Panc1 (cell line): ENCODE results near the gene B3GLCT. TPM values are rescaled to one million over a fixed set of nuclear protein-coding genes. Genes with fewer than 3 reads are reported as not detected.

Experiments used
- ATAC-seq: fragments of 200-7000 bp; cut with Tn5 transposase; 2 replicates; pipeline ENCODE4 v1.9.1; 2020; ENCODE audit warnings: mild to moderate bottlenecking, moderate library complexity
- BruUV-seq: library from RNA; stranded (reverse); fragments of 400-500 nt; replicated peaks from 2 replicates; lab custom pipeline; 2021; lab: Mats Ljungman, UMichigan
- CTCF ChIA-PET: fragments of 300-600 bp; sonication (Branson Sonifier 250); formaldehyde crosslinking; loops from one replicate; lab custom pipeline; 2022; ENCODE audit warnings: antibody characterized with exemption; lab: Charles Lee
- POLR2A ChIA-PET: fragments of 300-600 bp; sonication (Branson Sonifier 250); formaldehyde crosslinking; loops from one replicate; lab custom pipeline; 2022; ENCODE audit warnings: antibody characterized with exemption; lab: Charles Lee
- DNase-seq: peaks from one replicate; pipeline ENCODE4 v3.0.0-alpha.2; 2010; ENCODE audit warnings: low read depth, low spot score
- H3K27ac ChIP-seq: 2 replicates; pipeline ENCODE4 v1.5.1; 2011; ENCODE audit warnings: mild to moderate bottlenecking, low read length, inconsistent platforms
- H3K27me3 ChIP-seq: fragments of 200-500 bp; sonication (Bioruptor generic); 2 replicates; pipeline ENCODE4 v1.6.0; 2014; ENCODE audit warnings: low read length, inconsistent platforms; ENCODE audit not compliant: control insufficient read depth, insufficient read depth
- H3K36me3 ChIP-seq: fragments of 200-500 bp; sonication (Bioruptor generic); 2 replicates; pipeline ENCODE4 v1.5.1; 2014; ENCODE audit warnings: inconsistent platforms, mild to moderate bottlenecking, low read length, moderate library complexity; ENCODE audit not compliant: control insufficient read depth, insufficient read depth
- H3K4me1 ChIP-seq: 2 replicates; pipeline ENCODE4 v1.5.1; 2011; ENCODE audit warnings: inconsistent platforms, mild to moderate bottlenecking, low read length, moderate library complexity; ENCODE audit not compliant: control insufficient read depth, insufficient read depth
- H3K4me3 ChIP-seq, 2 experiments: 2 replicates each; pipeline ENCODE4 v1.5.1; 2011 to 2012; ENCODE audit warnings: low read depth in 2 of 2, low read length in 2 of 2, mild to moderate bottlenecking in 2 of 2, inconsistent platforms in 1 of 2, moderate library complexity in 1 of 2
- H3K9me3 ChIP-seq: fragments of 200-500 bp; sonication (Bioruptor generic); 2 replicates; pipeline ENCODE4 v1.5.1; 2014; ENCODE audit warnings: low read depth, mild to moderate bottlenecking, inconsistent platforms, low read length, moderate library complexity; ENCODE audit not compliant: control insufficient read depth, insufficient read depth
- POLR2AphosphoS5 ChIP-seq: IDR thresholded peaks from 2 replicates; pipeline ENCODE4 v1.6.1; 2012; ENCODE audit warnings: mild to moderate bottlenecking, low read depth, low read length, moderate library complexity
- SIN3A ChIP-seq: IDR thresholded peaks from 2 replicates; pipeline ENCODE4 v1.6.1; 2012; ENCODE audit warnings: low read depth, mild to moderate bottlenecking, low read length, moderate library complexity, borderline replicate concordance; ENCODE audit not compliant: insufficient read depth
- TCF7L2 ChIP-seq: IDR thresholded peaks from 2 replicates; pipeline ENCODE4 v1.6.1; 2011; ENCODE audit warnings: mild to moderate bottlenecking, low read depth, low read length, inconsistent platforms
- in situ Hi-C: cut with HindIII; loops from 2 replicates; pipeline ENCODE4 v1.10.0; 2016; ENCODE audit warnings: low sequenced_read_pairs, low pct_unique_long_range_greater_than_20kb
- intact Hi-C: fragments of 100-400 bp; cut with micrococcal nuclease; formaldehyde crosslinking; loops from one replicate; pipeline ENCODE4 v1.10.0; 2022; ENCODE audit not compliant: unreplicated experiment
- total RNA-seq: library from RNA; stranded (reverse); gene quantifications from one replicate; pipeline ENCODE4 v1.2.1, GENCODE V29; 2021; ENCODE audit not compliant: unreplicated experiment
- TF ChIP-seq, protein P1 (sequence below), 2 experiments: IDR thresholded peaks; 2 replicates each; pipeline ENCODE4 v1.6.1; 2011 to 2012; ENCODE audit warnings: low read depth in 2 of 2, control low read depth in 1 of 2, low read length in 1 of 2, mild to moderate bottlenecking in 1 of 2, moderate library complexity in 1 of 2; ENCODE audit not compliant: insufficient read depth in 1 of 2
- TF ChIP-seq, protein P2 (sequence below): fragments of 450-650 bp; IDR thresholded peaks from 2 replicates; pipeline ENCODE4 v1.5.1; 2017; ENCODE audit warnings: mild to moderate bottlenecking

The B3GLCT gene
- total RNA-seq, 1 experiment from 2014 or later: 16.5 TPM

DNA sequence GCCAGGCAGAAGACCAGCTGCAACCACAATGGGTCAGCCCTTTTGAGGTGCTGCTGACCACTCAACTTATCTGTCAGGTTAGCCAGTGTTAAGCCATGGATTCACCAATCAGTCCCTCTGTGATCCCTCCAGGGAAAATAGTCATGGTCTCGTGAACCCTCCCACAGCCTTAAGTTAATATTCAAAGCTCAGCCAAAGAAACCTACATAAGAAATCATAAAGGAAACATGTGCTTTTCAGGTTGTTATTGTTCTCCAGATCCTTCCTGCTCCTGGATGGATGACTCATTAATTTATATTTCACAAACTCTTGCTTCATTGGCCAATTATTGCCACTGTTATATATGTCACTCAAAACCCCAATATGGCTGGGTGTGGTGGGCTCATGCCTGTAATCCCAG, 161.9 kb downstream of the B3GLCT start:
- DNase-seq: no peak
- Histone ChIP-seq H3K27ac (no peak overlapping the region), H3K36me3 (no peaks in the 10 kb centered on the region), H3K4me3 (no peak overlapping the region), H3K4me1 (no peaks in the 10 kb centered on the region), H3K27me3 (no peaks in the 10 kb centered on the region), H3K9me3 (no peaks in the 10 kb centered on the region)
- TF ChIP-seq SIN3A (no peak), TCF7L2 (no peak), POLR2AphosphoS5 (no peak)
- TF ChIP-seq, protein P1, sequence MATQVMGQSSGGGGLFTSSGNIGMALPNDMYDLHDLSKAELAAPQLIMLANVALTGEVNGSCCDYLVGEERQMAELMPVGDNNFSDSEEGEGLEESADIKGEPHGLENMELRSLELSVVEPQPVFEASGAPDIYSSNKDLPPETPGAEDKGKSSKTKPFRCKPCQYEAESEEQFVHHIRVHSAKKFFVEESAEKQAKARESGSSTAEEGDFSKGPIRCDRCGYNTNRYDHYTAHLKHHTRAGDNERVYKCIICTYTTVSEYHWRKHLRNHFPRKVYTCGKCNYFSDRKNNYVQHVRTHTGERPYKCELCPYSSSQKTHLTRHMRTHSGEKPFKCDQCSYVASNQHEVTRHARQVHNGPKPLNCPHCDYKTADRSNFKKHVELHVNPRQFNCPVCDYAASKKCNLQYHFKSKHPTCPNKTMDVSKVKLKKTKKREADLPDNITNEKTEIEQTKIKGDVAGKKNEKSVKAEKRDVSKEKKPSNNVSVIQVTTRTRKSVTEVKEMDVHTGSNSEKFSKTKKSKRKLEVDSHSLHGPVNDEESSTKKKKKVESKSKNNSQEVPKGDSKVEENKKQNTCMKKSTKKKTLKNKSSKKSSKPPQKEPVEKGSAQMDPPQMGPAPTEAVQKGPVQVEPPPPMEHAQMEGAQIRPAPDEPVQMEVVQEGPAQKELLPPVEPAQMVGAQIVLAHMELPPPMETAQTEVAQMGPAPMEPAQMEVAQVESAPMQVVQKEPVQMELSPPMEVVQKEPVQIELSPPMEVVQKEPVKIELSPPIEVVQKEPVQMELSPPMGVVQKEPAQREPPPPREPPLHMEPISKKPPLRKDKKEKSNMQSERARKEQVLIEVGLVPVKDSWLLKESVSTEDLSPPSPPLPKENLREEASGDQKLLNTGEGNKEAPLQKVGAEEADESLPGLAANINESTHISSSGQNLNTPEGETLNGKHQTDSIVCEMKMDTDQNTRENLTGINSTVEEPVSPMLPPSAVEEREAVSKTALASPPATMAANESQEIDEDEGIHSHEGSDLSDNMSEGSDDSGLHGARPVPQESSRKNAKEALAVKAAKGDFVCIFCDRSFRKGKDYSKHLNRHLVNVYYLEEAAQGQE (IDR thresholded peaks at IDR 0.05; ENCODE audit: insufficient read depth in 1 of 2, low read depth in 2 of 2, low read length in 1 of 2): no peak
- TF ChIP-seq, protein P2, sequence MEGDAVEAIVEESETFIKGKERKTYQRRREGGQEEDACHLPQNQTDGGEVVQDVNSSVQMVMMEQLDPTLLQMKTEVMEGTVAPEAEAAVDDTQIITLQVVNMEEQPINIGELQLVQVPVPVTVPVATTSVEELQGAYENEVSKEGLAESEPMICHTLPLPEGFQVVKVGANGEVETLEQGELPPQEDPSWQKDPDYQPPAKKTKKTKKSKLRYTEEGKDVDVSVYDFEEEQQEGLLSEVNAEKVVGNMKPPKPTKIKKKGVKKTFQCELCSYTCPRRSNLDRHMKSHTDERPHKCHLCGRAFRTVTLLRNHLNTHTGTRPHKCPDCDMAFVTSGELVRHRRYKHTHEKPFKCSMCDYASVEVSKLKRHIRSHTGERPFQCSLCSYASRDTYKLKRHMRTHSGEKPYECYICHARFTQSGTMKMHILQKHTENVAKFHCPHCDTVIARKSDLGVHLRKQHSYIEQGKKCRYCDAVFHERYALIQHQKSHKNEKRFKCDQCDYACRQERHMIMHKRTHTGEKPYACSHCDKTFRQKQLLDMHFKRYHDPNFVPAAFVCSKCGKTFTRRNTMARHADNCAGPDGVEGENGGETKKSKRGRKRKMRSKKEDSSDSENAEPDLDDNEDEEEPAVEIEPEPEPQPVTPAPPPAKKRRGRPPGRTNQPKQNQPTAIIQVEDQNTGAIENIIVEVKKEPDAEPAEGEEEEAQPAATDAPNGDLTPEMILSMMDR: no peak
- ChIA-PET POLR2A (no interaction called here), CTCF (no interaction called here)
- intact Hi-C loops (no loop called here), in situ Hi-C loops (no loop called here)
- no peak for ATAC-seq
- BruUV-seq: no TSS peak

DNA sequence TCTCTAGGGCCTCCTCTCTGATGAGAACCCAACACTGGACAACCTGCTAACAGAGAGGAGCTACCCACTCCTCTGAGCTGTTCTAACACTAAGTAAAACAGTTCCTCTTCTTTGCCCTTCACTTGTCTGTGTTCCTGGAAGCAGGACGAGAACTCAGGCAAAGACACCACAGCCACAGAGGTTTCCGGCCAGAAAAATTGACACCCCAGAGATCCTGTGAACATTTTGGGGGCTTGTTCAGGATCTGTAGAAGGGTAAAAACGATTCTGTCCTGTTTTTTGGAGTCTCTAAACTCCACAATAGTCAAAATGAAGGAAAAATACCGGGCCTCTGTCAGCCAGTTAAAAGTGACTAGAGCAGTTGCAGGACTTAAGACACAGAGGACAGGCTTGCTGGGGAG, 165.9 kb downstream of the B3GLCT start:
- Histone ChIP-seq H3K9me3 (no peaks in the 10 kb centered on the region), H3K4me3 (no peak overlapping the region), H3K27ac (no peak overlapping the region), H3K4me1 (no peaks in the 10 kb centered on the region), H3K36me3 (no peaks in the 10 kb centered on the region), H3K27me3 (no peaks in the 10 kb centered on the region)
- in situ Hi-C loops: no loop called here
- no TSS peak for BruUV-seq
- ChIA-PET POLR2A (no interaction called here), CTCF (no interaction called here)
- DNase-seq (no peak), ATAC-seq (no peak)
- intact Hi-C loops: no loop called here
- TF ChIP-seq, protein P1 (IDR thresholded peaks at IDR 0.05; ENCODE audit: insufficient read depth in 1 of 2, low read depth in 2 of 2, low read length in 1 of 2): no peak
- TF ChIP-seq TCF7L2 (no peak), POLR2AphosphoS5 (no peak), SIN3A (no peak)
- TF ChIP-seq, protein P2: no peak
